Mucosa of stomach (tissue), 1 donor: ENCODE results near the gene CYB5A.

Experiments used
- H3K27me3 ChIP-seq: one replicate; pipeline ENCODE4 v1.7.0; 2013; ENCODE audit warnings: mild to moderate bottlenecking, low read length; ENCODE audit not compliant: control insufficient read depth, insufficient read depth
- H3K36me3 ChIP-seq: one replicate; pipeline ENCODE4 v1.7.0; 2013; ENCODE audit warnings: low read length; ENCODE audit not compliant: control insufficient read depth, insufficient read depth
- H3K4me1 ChIP-seq: one replicate; pipeline ENCODE4 v1.7.0; 2013; ENCODE audit warnings: mild to moderate bottlenecking, low read length; ENCODE audit not compliant: control insufficient read depth, insufficient read depth
- H3K4me3 ChIP-seq: one replicate; pipeline ENCODE4 v1.7.0; 2013; ENCODE audit warnings: low read length
- H3K9ac ChIP-seq: one replicate; pipeline ENCODE4 v1.7.0; 2013; ENCODE audit warnings: mild to moderate bottlenecking, low read length, moderate library complexity
- H3K9me3 ChIP-seq: one replicate; pipeline ENCODE4 v1.7.0; 2013; ENCODE audit warnings: mild to moderate bottlenecking, low read length, moderate library complexity; ENCODE audit not compliant: control insufficient read depth
- donor health status: Pancreatic carcinoma.

Gene CYB5A

GRCh38 chr18:74219056-74219455 is 72.7 kb downstream of the CYB5A start:
- Histone ChIP-seq H3K36me3 (no peaks in the 10 kb centered on the region), H3K27me3 (no peaks in the 10 kb centered on the region), H3K4me3 (no peak overlapping the region), H3K9ac (no peak overlapping the region), H3K4me1 (peaks cover 7% of the 10 kb centered on the region), H3K9me3 (no peaks in the 10 kb centered on the region)

GRCh38 chr18:74217476-74218143 is 74.2 kb downstream of the CYB5A start:
- no peaks in the 10 kb centered on the region for H3K27me3 ChIP-seq
- no peak overlapping the region for H3K9ac ChIP-seq
- no peaks in the 10 kb centered on the region for H3K36me3 ChIP-seq
- H3K4me3 ChIP-seq: no peak overlapping the region
- no peaks in the 10 kb centered on the region for H3K9me3 ChIP-seq
- H3K4me1 ChIP-seq: peaks cover 6% of the 10 kb centered on the region

DNA sequence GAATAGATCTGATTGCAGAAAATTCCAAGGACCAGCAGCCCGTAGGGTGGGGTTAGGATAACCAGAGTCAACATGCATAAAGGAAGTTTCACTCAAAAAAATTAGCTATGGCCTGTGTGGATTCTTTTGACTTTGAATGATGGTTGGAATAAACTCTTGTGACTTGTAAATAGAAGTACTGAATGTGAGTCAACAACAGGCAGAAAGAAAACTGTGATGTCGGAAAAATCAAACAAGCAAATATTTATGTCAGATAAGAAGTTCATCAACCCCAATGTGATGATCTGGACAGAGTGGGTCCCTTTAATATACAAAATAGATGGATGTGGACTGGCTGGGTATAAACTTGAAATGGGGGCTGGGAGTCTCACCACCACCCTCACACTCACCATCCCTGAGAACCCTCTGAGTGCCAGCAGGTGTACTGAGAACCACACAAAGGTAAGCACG is 75.1 kb downstream of the CYB5A start:
- Histone ChIP-seq H3K4me3 (no peak overlapping the region), H3K27me3 (no peaks in the 10 kb centered on the region), H3K36me3 (no peaks in the 10 kb centered on the region), H3K4me1 (peaks cover 6% of the 10 kb centered on the region), H3K9me3 (no peaks in the 10 kb centered on the region), H3K9ac (no peak overlapping the region)

DNA sequence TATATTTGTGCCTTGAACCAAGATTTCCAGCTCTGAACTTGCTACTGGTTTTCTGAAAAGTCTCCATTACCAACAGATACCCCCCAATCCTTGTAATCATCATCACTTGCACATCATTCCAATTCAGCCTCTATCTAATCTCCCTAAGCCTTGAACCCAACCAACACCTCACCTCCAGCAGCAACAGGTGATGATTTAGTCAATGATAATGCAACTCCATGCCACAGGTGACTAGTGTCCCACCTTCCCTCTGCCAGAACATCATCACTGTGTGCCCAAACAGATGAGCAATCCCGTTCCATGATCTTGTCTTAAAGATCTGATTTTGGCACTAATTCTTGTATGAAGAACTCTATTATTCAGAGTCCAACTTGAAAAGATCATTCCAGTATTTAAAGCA is 75.9 kb downstream of the CYB5A start:
- no peaks in the 10 kb centered on the region for H3K36me3 ChIP-seq
- no peaks in the 10 kb centered on the region for H3K27me3 ChIP-seq
- H3K4me1 ChIP-seq: peaks cover 6% of the 10 kb centered on the region
- H3K9me3 ChIP-seq: no peaks in the 10 kb centered on the region
- H3K9ac ChIP-seq: no peak overlapping the region
- H3K4me3 ChIP-seq: no peak overlapping the region

DNA sequence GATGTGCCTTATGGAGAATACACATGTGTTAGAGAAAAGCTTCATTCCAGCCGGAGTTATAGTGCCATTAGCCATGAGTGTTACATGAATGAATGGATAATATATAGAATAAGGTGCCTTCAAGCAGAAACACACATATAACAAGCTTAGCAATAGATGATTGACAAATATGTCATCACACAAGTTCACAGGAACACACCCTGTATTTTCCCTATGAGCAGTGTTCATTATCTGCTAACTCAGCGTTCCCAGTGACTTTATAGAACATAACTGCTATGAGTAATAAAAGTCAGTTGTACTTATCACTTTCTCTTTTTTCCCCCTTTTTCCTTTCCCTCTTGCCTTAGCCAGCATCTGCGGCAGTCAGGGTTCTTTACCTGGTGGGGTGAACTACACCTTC is 78.3 kb downstream of the CYB5A start:
- Histone ChIP-seq H3K9ac (no peak overlapping the region), H3K4me1 (peaks cover 8% of the 10 kb centered on the region), H3K36me3 (no peaks in the 10 kb centered on the region), H3K27me3 (no peaks in the 10 kb centered on the region), H3K9me3 (no peaks in the 10 kb centered on the region), H3K4me3 (no peak overlapping the region)

GRCh38 chr18:74204526-74205152 is 87.1 kb downstream of the CYB5A start:
- no peak overlapping the region for H3K4me3 ChIP-seq
- H3K27me3 ChIP-seq: no peaks in the 10 kb centered on the region
- H3K9me3 ChIP-seq: no peaks in the 10 kb centered on the region
- no peaks in the 10 kb centered on the region for H3K36me3 ChIP-seq
- H3K9ac ChIP-seq: no peak overlapping the region
- peaks cover 15% of the 10 kb centered on the region for H3K4me1 ChIP-seq

- Histone ChIP-seq H3K9ac (no peak overlapping the region), H3K4me3 (no peak overlapping the region), H3K27me3 (no peaks in the 10 kb centered on the region), H3K4me1 (peaks cover 15% of the 10 kb centered on the region), H3K36me3 (no peaks in the 10 kb centered on the region), H3K9me3 (no peaks in the 10 kb centered on the region)
Observed at GRCh38 chr18:74203811-74204210, 88.0 kb downstream of the CYB5A start.
